ENCODE measurements around the gene OR4K13.

Gene OR4K13

GRCh38 chr14:20035938-20036337 lies at the start of gene OR4K13:
TSS of gene OR4K13 (minus strand) at chr14:20036038. CDS start at chr14:20034758, 1,280 bp downstream.
- Histone ChIP-seq H3F3A (ENCODE audit: insufficient read depth, low read length) (no peaks in the 10 kb centered on the region), H3K27me3 (ENCODE audit: insufficient read depth, low read length) (no peaks in the 10 kb centered on the region), H3K79me2 (ENCODE audit: insufficient read depth, low read length) (no peaks in the 10 kb centered on the region), H3K4me2 (ENCODE audit: low read length) (no peak within 1 kb of the TSS), H2AFZ (ENCODE audit: low read length) (no peak within 1 kb of the TSS), H3K36me3 (ENCODE audit: insufficient read depth, low read length) (no peaks in the 10 kb centered on the region), H4K20me1 (ENCODE audit: insufficient read depth, low read length) (no peaks in the 10 kb centered on the region), H3K4me1 (ENCODE audit: insufficient read depth, low read length, severe bottlenecking) (no peaks in the 10 kb centered on the region), H3K9me2 (ENCODE audit: low read depth, low read length) (no peaks in the 10 kb centered on the region), H3K4me3 (ENCODE audit: low read depth, low read length, poor library complexity, severe bottlenecking) (no peak within 1 kb of the TSS), H3K9ac (ENCODE audit: low read length) (no peak within 1 kb of the TSS), H3K9me3 (ENCODE audit: low read length) (no peaks in the 10 kb centered on the region), H3K27ac (ENCODE audit: low read depth, low read length, poor library complexity, severe bottlenecking) (no peak within 1 kb of the TSS)
- TF ChIP-seq CTCF (IDR thresholded peaks at IDR 0.05; ENCODE audit: low read length): no peak
- no peak for TF ChIP-seq EZH2 (IDR thresholded peaks at IDR 0.05; ENCODE audit: borderline replicate concordance, low read length)

- H3K36me3 ChIP-seq (ENCODE audit: insufficient read depth, low read length): no peaks in the 10 kb centered on the region
- no peak within 1 kb of the TSS for H2AFZ ChIP-seq (ENCODE audit: low read length)
- no peaks in the 10 kb centered on the region for H3F3A ChIP-seq (ENCODE audit: insufficient read depth, low read length)
- no peaks in the 10 kb centered on the region for H3K79me2 ChIP-seq (ENCODE audit: insufficient read depth, low read length)
- no peak within 1 kb of the TSS for H3K27ac ChIP-seq (ENCODE audit: low read depth, low read length, poor library complexity, severe bottlenecking)
- H3K9ac ChIP-seq (ENCODE audit: low read length): no peak within 1 kb of the TSS
- H3K9me3 ChIP-seq (ENCODE audit: low read length): no peaks in the 10 kb centered on the region
- H3K9me2 ChIP-seq (ENCODE audit: low read depth, low read length): no peaks in the 10 kb centered on the region
- TF ChIP-seq CTCF (IDR thresholded peaks at IDR 0.05; ENCODE audit: low read length) (no peak), EZH2 (IDR thresholded peaks at IDR 0.05; ENCODE audit: borderline replicate concordance, low read length) (no peak)
- no peaks in the 10 kb centered on the region for H3K4me1 ChIP-seq (ENCODE audit: insufficient read depth, low read length, severe bottlenecking)
- H3K4me3 ChIP-seq (ENCODE audit: low read depth, low read length, poor library complexity, severe bottlenecking): no peak within 1 kb of the TSS
- no peak within 1 kb of the TSS for H3K4me2 ChIP-seq (ENCODE audit: low read length)
- H4K20me1 ChIP-seq (ENCODE audit: insufficient read depth, low read length): no peaks in the 10 kb centered on the region
- H3K27me3 ChIP-seq (ENCODE audit: insufficient read depth, low read length): no peaks in the 10 kb centered on the region
Measured at GRCh38 chr14:20059745-20060144, 23.9 kb upstream of the OR4K13 start, which contains the start of gene OR4L1. TSS of gene OR4L1 (plus strand) at chr14:20060045. CDS start at chr14:20060045, 0 bp downstream.

GRCh38 chr14:20048202-20048601 lies 12.4 kb upstream of the OR4K13 start:
- Histone ChIP-seq H3K27ac (ENCODE audit: low read depth, low read length, poor library complexity, severe bottlenecking) (no peak overlapping the region), H3F3A (ENCODE audit: insufficient read depth, low read length) (no peaks in the 10 kb centered on the region), H3K4me2 (ENCODE audit: low read length) (no peak overlapping the region), H2AFZ (ENCODE audit: low read length) (no peak overlapping the region), H3K4me1 (ENCODE audit: insufficient read depth, low read length, severe bottlenecking) (no peaks in the 10 kb centered on the region), H3K79me2 (ENCODE audit: insufficient read depth, low read length) (no peaks in the 10 kb centered on the region), H3K9me2 (ENCODE audit: low read depth, low read length) (no peaks in the 10 kb centered on the region), H4K20me1 (ENCODE audit: insufficient read depth, low read length) (no peaks in the 10 kb centered on the region), H3K27me3 (ENCODE audit: insufficient read depth, low read length) (no peaks in the 10 kb centered on the region), H3K9me3 (ENCODE audit: low read length) (no peaks in the 10 kb centered on the region), H3K36me3 (ENCODE audit: insufficient read depth, low read length) (no peaks in the 10 kb centered on the region), H3K4me3 (ENCODE audit: low read depth, low read length, poor library complexity, severe bottlenecking) (no peak overlapping the region), H3K9ac (ENCODE audit: low read length) (no peak overlapping the region)
- no peak for TF ChIP-seq EZH2 (IDR thresholded peaks at IDR 0.05; ENCODE audit: borderline replicate concordance, low read length)
- TF ChIP-seq CTCF (IDR thresholded peaks at IDR 0.05; ENCODE audit: low read length): no peak
